Stomach (tissue), 9 donors: ENCODE results near the gene SLC6A20. TPM values are rescaled to one million over a fixed set of nuclear protein-coding genes. Genes with fewer than 3 reads are reported as not detected.

Source experiments
- DNase-seq, 2 donors: peaks; one replicate each; pipeline versions ENCODE4 v3.0.0 to v3.0.0-alpha.2; 2013 to 2019
- H3K27ac ChIP-seq, 5 donors: fragments of 200-600 bp in 4 of 5; sonication (generic) in 4 of 5; one replicate each; pipeline ENCODE4 v1.5.1; 2013 to 2019; ENCODE audit warnings: mild to moderate bottlenecking in 1 of 5, moderate library complexity in 1 of 5
- H3K27me3 ChIP-seq, 3 donors: fragments of 200-600 bp; sonication (generic); one replicate each; pipeline ENCODE4 v1.5.1; 2017 to 2019; ENCODE audit warnings: mixed run types in 1 of 3
- H3K36me3 ChIP-seq, 4 donors: fragments of 200-600 bp; sonication (generic); 1 replicate in 3 of 4; 2 replicates in 1 of 4; pipeline ENCODE4 v1.5.1; 2016 to 2019
- H3K4me1 ChIP-seq, 4 donors: fragments of 200-600 bp; sonication (generic); one replicate each; pipeline ENCODE4 v1.5.1; 2016 to 2019
- H3K4me3 ChIP-seq, 4 donors: fragments of 200-600 bp; sonication (generic) in 3 of 4; one replicate each; pipeline ENCODE4 v1.5.1; 2016 to 2019; ENCODE audit warnings: mild to moderate bottlenecking in 1 of 4
- H3K9me3 ChIP-seq, 4 donors: fragments of 200-600 bp; sonication (generic); one replicate each; pipeline ENCODE4 v1.5.1; 2016 to 2019
- CTCF ChIP-seq, 7 experiments: fragments of 450-650 bp in 4 of 7; fragments of 200-600 bp in 3 of 7; sonication (generic) in 3 of 7; IDR thresholded peaks; one replicate each; pipeline ENCODE4 v1.5.1; 2016 to 2019; ENCODE audit warnings: antibody characterized with exemption in 7 of 7, control low read depth in 2 of 7, mild to moderate bottlenecking in 1 of 7
- EP300 ChIP-seq: sonication (generic); formaldehyde crosslinking; IDR thresholded peaks from one replicate; pipeline ENCODE4 v1.6.1; 2017; ENCODE audit warnings: antibody characterized with exemption
- POLR2A ChIP-seq, 4 donors: fragments of 450-650 bp; IDR thresholded peaks; one replicate each; pipeline ENCODE4 v1.6.1; 2016; ENCODE audit warnings: antibody characterized with exemption in 4 of 4, control low read depth in 2 of 4, mild to moderate bottlenecking in 1 of 4, moderate library complexity in 1 of 4
- POLR2AphosphoS5 ChIP-seq, 3 donors: sonication (generic); formaldehyde crosslinking; IDR thresholded peaks; one replicate each; pipeline ENCODE4 v1.6.1; 2016; ENCODE audit warnings: antibody characterized with exemption in 3 of 3
- WGBS, 5 donors: extraction: QIAGEN DNeasy Blood & Tissue Kit in 3 of 5; methylation state at CpG; one replicate each; pipeline versions ENCODE4 v1.1.5 to v1.1.7; 2013 to 2018; 5-methylcytosine and 5-hydroxymethylcytosine counted together
- intact Hi-C: fragments of 100-400 bp; cut with DNase I; formaldehyde crosslinking; loops from one replicate; pipeline ENCODE4 v1.15.1; 2023; ENCODE audit warnings: low total_unique reads
- polyA plus RNA-seq, 3 donors: library from polyadenylated mRNA; stranded (reverse); fragments of 200-250 nt; gene quantifications; one replicate each; pipeline ENCODE4 v1.2.3, GENCODE V29; 2013
- total RNA-seq, 5 donors: library from RNA; depleted of rRNA; stranded (reverse); fragments of >200 nt; gene quantifications; one replicate each; pipeline versions ENCODE4 v1.1.0 to v1.2.3, GENCODE V29; 2014 to 2016
- donor health status: healthy with polysubstance abuse.
- donor health status: Bipolar disorder and iron deficiency.
- donor health status: healthy.

SLC6A20 gene
- total and polyA plus RNA-seq, 8 donors, result 0.10 to 2.6 (median 0.58) TPM; not detected in 3

- no peak for DNase-seq
Measured at GRCh38 chr3:45794660-45795059, 1.7 kb downstream of the SLC6A20 start.

GRCh38 chr3:45794177-45794560, 2.2 kb downstream of the SLC6A20 start:
- no peak for TF ChIP-seq EP300
- no peak for TF ChIP-seq POLR2AphosphoS5 (IDR thresholded peaks at IDR 0.05)
- no peak for TF ChIP-seq POLR2A (IDR thresholded peaks at IDR 0.05)
- H3K4me3 ChIP-seq, result no peak overlapping the region
- DNase-seq, result no peak
- no peak overlapping the region for H3K27ac ChIP-seq
- 94 to 99% (median 96%) methylated on average over 5 of the region's 5 CpGs for WGBS, 5 donors
- H3K4me1 ChIP-seq, result peaks cover 10 to 20% (median 16%) of the 10 kb centered on the region in 4 donors
- H3K36me3 ChIP-seq, result no peaks in the 10 kb centered on the region
- H3K9me3 ChIP-seq, result peaks cover 6 to 8% (median 8%) of the 10 kb centered on the region in 4 donors
- H3K27me3 ChIP-seq, result peaks cover 0 to 65% (median 26%) of the 10 kb centered on the region in 3 donors
- intact Hi-C loops, result no loop called here

More at GRCh38 chr3:45794660-45795059, 1.7 kb downstream of the SLC6A20 start:
- no peak overlapping the region for H3K4me3 ChIP-seq
- peaks cover under 1 to 7% (median 4%) of the 10 kb centered on the region in 4 donors for H3K9me3 ChIP-seq
- peaks cover 0 to 69% (median 26%) of the 10 kb centered on the region in 3 donors for H3K27me3 ChIP-seq
- no peaks in the 10 kb centered on the region for H3K36me3 ChIP-seq
- TF ChIP-seq EP300 (no peak), POLR2AphosphoS5 (IDR thresholded peaks at IDR 0.05) (no peak), CTCF (IDR thresholded peaks at IDR 0.05) (no peak), POLR2A (IDR thresholded peaks at IDR 0.05) (no peak)
- intact Hi-C loops, result no loop called here
- H3K27ac ChIP-seq, result no peak overlapping the region
- 88 to 96% (median 91%) methylated on average over 1 of the region's 1 CpG for WGBS, 5 donors
- peaks cover 10 to 20% (median 16%) of the 10 kb centered on the region in 4 donors for H3K4me1 ChIP-seq

GRCh38 chr3:45793482-45794176, 2.7 kb downstream of the SLC6A20 start:
- Histone ChIP-seq H3K4me3 (no peak overlapping the region), H3K9me3 (peaks cover 8 to 9% (median 8%) of the 10 kb centered on the region in 4 donors), H3K27ac (no peak overlapping the region), H3K4me1 (peaks cover 10 to 20% (median 16%) of the 10 kb centered on the region in 4 donors), H3K36me3 (no peaks in the 10 kb centered on the region), H3K27me3 (peaks cover 0 to 59% (median 26%) of the 10 kb centered on the region in 3 donors)
- no peak for TF ChIP-seq EP300
- WGBS, 5 donors, result 48 to 69% (median 53%) methylated on average over 9 of the region's 9 CpGs
- intact Hi-C loops, result no loop called here
- DNase-seq, result no peak

GRCh38 chr3:45792516-45793172, 3.7 kb downstream of the SLC6A20 start:
- WGBS, 5 donors, result 80 to 95% (median 90%) methylated on average over 2 to 7 of the region's 7 CpGs
- no peak overlapping the region for H3K27ac ChIP-seq
- H3K4me1 ChIP-seq, result peaks cover 10 to 20% (median 16%) of the 10 kb centered on the region in 4 donors
- intact Hi-C loops, result no loop called here
- no peak for TF ChIP-seq POLR2AphosphoS5 (IDR thresholded peaks at IDR 0.05)
- TF ChIP-seq EP300, result no peak
- TF ChIP-seq CTCF (IDR thresholded peaks at IDR 0.05), result no peak
- TF ChIP-seq POLR2A (IDR thresholded peaks at IDR 0.05), result no peak
- H3K36me3 ChIP-seq, result no peaks in the 10 kb centered on the region
- H3K9me3 ChIP-seq, result peaks cover 8 to 9% (median 8%) of the 10 kb centered on the region in 4 donors
- H3K27me3 ChIP-seq, result peaks cover 0 to 49% (median 26%) of the 10 kb centered on the region in 3 donors
- DNase-seq, result no peak
- no peak overlapping the region for H3K4me3 ChIP-seq

GRCh38 chr3:45792036-45792435, 4.3 kb downstream of the SLC6A20 start:
- Histone ChIP-seq H3K27me3 (peaks cover 0 to 43% (median 22%) of the 10 kb centered on the region in 3 donors), H3K9me3 (peaks cover 8 to 9% (median 8%) of the 10 kb centered on the region in 4 donors), H3K36me3 (no peaks in the 10 kb centered on the region), H3K4me3 (no peak overlapping the region), H3K4me1 (peaks cover 10 to 19% (median 16%) of the 10 kb centered on the region in 4 donors), H3K27ac (no peak overlapping the region)
- intact Hi-C loops, result no loop called here
- TF ChIP-seq EP300 (no peak), CTCF (IDR thresholded peaks at IDR 0.05) (no peak), POLR2AphosphoS5 (IDR thresholded peaks at IDR 0.05) (no peak), POLR2A (IDR thresholded peaks at IDR 0.05) (no peak)
- DNase-seq, result no peak
- WGBS, 5 donors, result 91 to 100% (median 94%) methylated on average over 2 of the region's 2 CpGs
